WERI-Rb-1 (cell line): ENCODE measurements around the gene TMEM190.

ENCODE experiments used
- DNase-seq: peaks from one replicate; pipeline ENCODE4 v3.0.0-alpha.2; 2020
- H3K27ac ChIP-seq: fragments of 250-450 bp; sonication (Bioruptor Pico); 2 replicates; pipeline ENCODE4 v1.5.1; 2020; ENCODE audit warnings: mild to moderate bottlenecking, moderate library complexity
- H3K27me3 ChIP-seq: fragments of 250-450 bp; sonication (Bioruptor Pico); 2 replicates; pipeline ENCODE4 v1.5.1; 2021; ENCODE audit warnings: mild to moderate bottlenecking, low read depth, moderate library complexity; ENCODE audit not compliant: insufficient read depth, severe bottlenecking
- H3K36me3 ChIP-seq: fragments of 250-450 bp; sonication (Bioruptor Pico); 2 replicates; pipeline ENCODE4 v1.5.1; 2020; ENCODE audit warnings: mild to moderate bottlenecking, moderate library complexity
- H3K4me3 ChIP-seq: 2 replicates; pipeline ENCODE4 v1.5.1; 2011; ENCODE audit warnings: low read depth, mild to moderate bottlenecking, control low read depth, low read length
- H3K9me3 ChIP-seq: fragments of 250-450 bp; sonication (Bioruptor Pico); 2 replicates; pipeline ENCODE4 v1.5.1; 2021; ENCODE audit warnings: mild to moderate bottlenecking, moderate library complexity; ENCODE audit not compliant: severe bottlenecking
- CTCF ChIP-seq: IDR thresholded peaks from 2 replicates; pipeline ENCODE4 v1.5.1; 2011; ENCODE audit warnings: low read depth, mild to moderate bottlenecking, control low read depth, inconsistent platforms, low read length

The TMEM190 gene

GRCh38 chr19:55382522-55383054 is 6.0 kb downstream of the TMEM190 start:
- DNase-seq: no peak
- no peak for TF ChIP-seq CTCF
- H3K27ac ChIP-seq: peak overlapping the region; percentile 72
- no peaks in the 10 kb centered on the region for H3K27me3 ChIP-seq
- peak overlapping the region; percentile 3; the same call in 1 of the 2 replicates for H3K4me3 ChIP-seq
- H3K9me3 ChIP-seq: no peaks in the 10 kb centered on the region
- H3K36me3 ChIP-seq: peaks cover 15% of the 10 kb centered on the region

- DNase-seq: peak; percentile 61
- Histone ChIP-seq H3K27me3 (no peaks in the 10 kb centered on the region), H3K9me3 (no peaks in the 10 kb centered on the region), H3K4me3 (peak overlapping the region; percentile 37), H3K27ac (peak overlapping the region; percentile 79), H3K36me3 (peaks cover 24% of the 10 kb centered on the region)
- TF ChIP-seq CTCF: no peak
Observed at GRCh38 chr19:55383279-55384130, 6.9 kb downstream of the TMEM190 start.

- H3K4me3 ChIP-seq: peak within 1 kb of the TSS; percentile 85
- DNase-seq: no peak
- H3K27me3 ChIP-seq: no peaks in the 10 kb centered on the region
- TF ChIP-seq CTCF: no peak
- H3K27ac ChIP-seq: peak within 1 kb of the TSS; percentile 79
- H3K9me3 ChIP-seq: no peaks in the 10 kb centered on the region
- peaks cover 32% of the 10 kb centered on the region for H3K36me3 ChIP-seq
Observed at GRCh38 chr19:55384131-55384919, 7.7 kb downstream of the TMEM190 start, which contains the start of gene TMEM238. TSS of gene TMEM238 (minus strand) at chr19:55384292. CDS start at chr19:55384259, 33 bp downstream.

- peak overlapping the region; percentile 79 for H3K27ac ChIP-seq
- no peak for TF ChIP-seq CTCF
- peak overlapping the region; percentile 85 for H3K4me3 ChIP-seq
- H3K36me3 ChIP-seq: peaks cover 40% of the 10 kb centered on the region
- DNase-seq: peak; percentile 98
- H3K27me3 ChIP-seq: no peaks in the 10 kb centered on the region
- no peaks in the 10 kb centered on the region for H3K9me3 ChIP-seq
Observed at GRCh38 chr19:55384920-55385723, 8.5 kb downstream of the TMEM190 start.

- Histone ChIP-seq H3K27me3 (no peaks in the 10 kb centered on the region), H3K9me3 (no peaks in the 10 kb centered on the region), H3K27ac (peak within 1 kb of the TSS; percentile 79), H3K4me3 (peak within 1 kb of the TSS; percentile 85), H3K36me3 (peaks cover 46% of the 10 kb centered on the region)
- TF ChIP-seq CTCF: no peak
- peak; percentile 97 for DNase-seq
Observed at GRCh38 chr19:55385724-55386492, 9.3 kb downstream of the TMEM190 start, which contains the start of gene RPL28. TSS of gene RPL28 (plus strand) at chr19:55385932. CDS start at chr19:55386358, 426 bp downstream.
